GM12878 (cell line): Measurements from ENCODE around the gene TMEM191C. TPM values are rescaled to one million over a fixed set of nuclear protein-coding genes. Genes with fewer than 3 reads are reported as not detected.
"Not testable (repeated sequence)": the region's sequence is repeated elsewhere in the genome, so short reads cannot be mapped to it uniquely, and the experiment has no call there.

Experiments
- ATAC-seq: fragments of 200-7000 bp; cut with Tn5 transposase; 3 replicates; pipeline ENCODE4 v1.9.1; 2020; ENCODE audit warnings: mild to moderate bottlenecking, moderate library complexity
- BruUV-seq: library from RNA; stranded (reverse); fragments of 400-500 nt; replicated peaks from 2 replicates; lab custom pipeline; 2021; lab: Mats Ljungman, UMichigan
- CTCF ChIA-PET: fragments of 300-600 bp; sonication (Branson Sonifier 250); formaldehyde crosslinking; extraction: SDS; loops from one replicate; lab custom pipeline; 2021; ENCODE audit warnings: inconsistent platforms; lab: Yijun Ruan, JAX
- POLR2A ChIA-PET: fragments of 350-600 bp; formaldehyde crosslinking; extraction: SDS; loops from one replicate; lab custom pipeline; 2021; ENCODE audit warnings: inconsistent platforms; lab: Charles Lee
- RAD21 ChIA-PET: fragments of 300-600 bp; sonication (Branson Sonifier 250); formaldehyde crosslinking; loops from one replicate; lab custom pipeline; 2023; ENCODE audit warnings: antibody characterized with exemption; ENCODE audit not compliant: unreplicated experiment; lab: Charles Lee
- SMC1A ChIA-PET: fragments of 300-600 bp; sonication (Branson Sonifier 250); formaldehyde crosslinking; loops from one replicate; lab custom pipeline; 2023; ENCODE audit not compliant: unreplicated experiment, uncharacterized antibody; lab: Charles Lee
- DNase-seq: peaks from one replicate; pipeline ENCODE4 v3.0.0-alpha.2; 2011; ENCODE audit warnings: low read depth, low spot score
- FAIRE-seq: peaks from 3 replicates; lab custom pipeline; 2011; peaks lifted over from hg19 to GRCh38; lab: Jason Lieb, UNC
- H2AFZ ChIP-seq: 2 replicates; pipeline ENCODE4 v1.6.0; 2011; ENCODE audit warnings: low read depth, low read length, control low read depth; ENCODE audit not compliant: control insufficient read depth
- H3K27ac ChIP-seq: 2 replicates; pipeline ENCODE4 v1.5.1; 2011; ENCODE audit warnings: control low read depth; ENCODE audit not compliant: control insufficient read depth, insufficient read depth
- H3K27me3 ChIP-seq, 2 experiments: replicated peaks in 1 of 2; 2 replicates each; pipeline versions ENCODE4 v1.6.0 to v1.6.1; 2011; ENCODE audit warnings: low read length in 1 of 2; ENCODE audit not compliant: control insufficient read depth in 2 of 2, insufficient read depth in 2 of 2
- H3K36me3 ChIP-seq, 2 experiments: 2 replicates each; pipeline ENCODE4 v1.5.1; 2011; ENCODE audit warnings: low read length in 1 of 2; ENCODE audit not compliant: control insufficient read depth in 2 of 2, insufficient read depth in 2 of 2
- H3K4me1 ChIP-seq: 2 replicates; pipeline ENCODE4 v1.6.1; 2011; ENCODE audit warnings: mild to moderate bottlenecking, low read length, moderate library complexity, mixed read lengths; ENCODE audit not compliant: control insufficient read depth, insufficient read depth
- H3K4me2 ChIP-seq: 2 replicates; pipeline ENCODE4 v1.6.0; 2011; ENCODE audit warnings: control low read depth; ENCODE audit not compliant: control insufficient read depth, insufficient read depth
- H3K4me3 ChIP-seq: fragments of 200-600 bp; sonication (generic); 2 replicates; pipeline ENCODE4 v1.5.1; 2016
- H3K79me2 ChIP-seq: 2 replicates; pipeline ENCODE4 v1.6.0; 2011; ENCODE audit warnings: low read length; ENCODE audit not compliant: control insufficient read depth, insufficient read depth
- H3K9ac ChIP-seq: 2 replicates; pipeline ENCODE4 v1.8.0; 2011; ENCODE audit warnings: low read length, control low read depth, mixed read lengths; ENCODE audit not compliant: control insufficient read depth, insufficient read depth
- H3K9me3 ChIP-seq: replicated peaks from 3 replicates; pipeline ENCODE4 v1.5.1; 2011; ENCODE audit warnings: mild to moderate bottlenecking, low read length; ENCODE audit not compliant: control insufficient read depth, insufficient read depth
- H4K20me1 ChIP-seq: 2 replicates; pipeline ENCODE4 v1.6.0; 2011; ENCODE audit not compliant: control insufficient read depth, insufficient read depth
- WGBS: methylation state at CpG from one replicate; pipeline ENCODE4 v1.1.6; 2016; ENCODE audit warnings: low lambda C conversion rate; ENCODE audit not compliant: insufficient replicate concordance, insufficient coverage; ENCODE audit errors: missing lambda C conversion rate; 5-methylcytosine and 5-hydroxymethylcytosine counted together
- in situ Hi-C: fragments of 300-500 bp; cut with MboI; formaldehyde crosslinking; loops from 9 replicates; pipeline ENCODE4 v1.14.3; 2018; ENCODE audit warnings: mixed read lengths
- intact Hi-C: fragments of 100-400 bp; cut with micrococcal nuclease; formaldehyde crosslinking; loops from one replicate; pipeline ENCODE4 v1.14.2; 2022; ENCODE audit not compliant: unreplicated experiment
- polyA plus RNA-seq, 11 experiments: library from polyadenylated mRNA; depleted of rRNA in 4 of 11; unstranded in 6 of 11; stranded (reverse) in 5 of 11; fragments of >200 nt; fragmentation: Nextera tagmentation in 4 of 11; fragmentation: Illumina TruSeq in 1 of 11; extraction: Ambion mirVana in 4 of 11; extraction: Trizol in 1 of 11; gene quantifications; 1 replicate in 1 of 11; 2 replicates in 10 of 11; pipeline versions ENCODE4 v1.2.1 to v1.2.3, GENCODE V29; 2011 to 2016; ENCODE audit warnings: inconsistent platforms in 2 of 11, missing spikeins in 2 of 11, low read depth in 1 of 11
- total RNA-seq, 4 experiments: library from RNA; depleted of rRNA in 3 of 4; stranded (reverse); fragments of >200 nt in 3 of 4; fragmentation: Illumina TruSeq in 1 of 4; extraction: Trizol in 1 of 4; gene quantifications; 2 replicates each; pipeline versions ENCODE4 v1.2.1 to v1.2.3, GENCODE V29; 2013 to 2021

The TMEM191C gene
- total and polyA plus RNA-seq, 10 of the 15 experiments (the other 5 are each of a cell fraction or from before 2014, with no cell fraction given) = 0.03 to 1.9 (median 0.43) TPM

DNA sequence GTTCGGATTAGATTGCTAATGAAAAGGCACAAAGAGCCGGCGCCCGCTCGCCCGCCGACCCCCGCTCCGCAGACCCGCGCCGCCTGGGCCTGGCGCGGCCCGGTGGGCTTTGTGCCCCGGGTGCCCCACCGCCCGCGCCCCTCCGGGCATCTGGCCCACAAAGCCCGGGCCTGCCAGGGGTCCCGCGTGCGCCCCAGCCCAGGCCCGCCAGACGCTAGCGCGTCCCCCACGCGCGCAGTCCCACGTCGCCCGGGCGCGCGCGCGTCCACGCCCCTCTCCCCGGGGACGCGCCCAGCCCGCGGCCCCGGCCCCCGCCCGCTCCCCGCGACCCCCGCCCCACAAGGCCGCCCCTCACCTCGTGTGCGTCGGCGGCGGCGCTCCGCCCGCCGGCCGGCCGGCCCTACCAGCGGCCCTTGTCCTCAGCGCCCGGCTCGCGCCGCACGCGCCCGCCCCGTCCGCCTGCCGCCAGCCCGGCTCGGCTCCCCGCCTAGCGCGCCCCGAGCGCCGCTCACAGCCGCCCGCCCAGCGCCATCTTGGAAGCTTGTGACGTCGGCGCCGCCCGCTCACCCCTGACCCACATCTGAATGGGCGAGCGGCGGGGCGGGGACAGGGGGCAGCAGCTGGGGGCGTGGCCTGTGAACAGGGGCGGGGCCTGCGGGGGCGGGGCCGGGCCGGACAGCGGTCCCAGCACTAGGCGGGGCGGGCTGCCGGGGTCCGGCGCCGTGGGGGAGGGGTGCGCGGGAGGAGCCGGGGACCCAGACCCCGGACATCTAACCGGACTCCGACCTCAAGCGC lies 50.0 kb downstream of the TMEM191C start:
- H3K4me1 ChIP-seq, SMC1A ChIA-PET, H3K79me2 ChIP-seq, BruUV-seq, H3K27me3 ChIP-seq, DNase-seq, POLR2A ChIA-PET, intact Hi-C loops, in situ Hi-C loops, H3K9me3 ChIP-seq, H3K4me3 ChIP-seq, H3K9ac ChIP-seq, FAIRE-seq, H3K27ac ChIP-seq, RAD21 ChIA-PET, H3K4me2 ChIP-seq, CTCF ChIA-PET, H2AFZ ChIP-seq, H4K20me1 ChIP-seq, H3K36me3 ChIP-seq: not testable (repeated sequence)
- no CpG with 5 or more reads among the region's 115 CpGs for WGBS
- peak; percentile 82 for ATAC-seq

Other genes starting within 250 kb of the TMEM191C start
Only the 7 nearest of the 8 such genes appear.
- gene RIMBP3B, start 83.6 kb upstream of the TMEM191C start, total RNA-seq (2014; rRNA removed) = under 0.01 and 0.11 TPM in 2 replicates
- gene RIMBP3B, start 83.6 kb upstream of the TMEM191C start, total RNA-seq (2014; rRNA removed; fragmentation: Illumina TruSeq; extraction: Trizol) = 0.04 and 0.05 TPM in 2 replicates
- not detected in 2 replicates for gene RIMBP3B, start 83.6 kb upstream of the TMEM191C start, total RNA-seq (2021)
- gene RIMBP3B, start 83.6 kb upstream of the TMEM191C start, polyA plus RNA-seq (2011; rRNA removed) = not detected in 2 replicates
- gene RIMBP3B, start 83.6 kb upstream of the TMEM191C start, polyA plus RNA-seq (2014; fragmentation: Illumina TruSeq; extraction: Trizol) = 0.04 TPM in 1 of 2 replicates, not detected in the other
- under 1 TPM in 1 of 2 experiments, not detected in 1; 0.02 TPM for gene RIMBP3B, start 83.6 kb upstream of the TMEM191C start, polyA plus RNA-seq (2014; fragmentation: Nextera tagmentation; extraction: Ambion mirVana)
- 0.01 TPM in 2 replicates for gene RIMBP3B, start 83.6 kb upstream of the TMEM191C start, polyA plus RNA-seq (2014; rRNA removed)
- gene RIMBP3B, start 83.6 kb upstream of the TMEM191C start, polyA plus RNA-seq (2016; fragmentation: Nextera tagmentation; extraction: Ambion mirVana) = under 1 TPM; 0.12 to 0.21 TPM
- 3.3 and 3.8 TPM in 2 replicates for gene HIC2, start 50.0 kb upstream of the TMEM191C start, total RNA-seq (2014; rRNA removed)
- 1.8 TPM in 2 replicates for gene HIC2, start 50.0 kb upstream of the TMEM191C start, total RNA-seq (2014; rRNA removed; fragmentation: Illumina TruSeq; extraction: Trizol)
- 4.7 and 5.0 TPM in 2 replicates for gene HIC2, start 50.0 kb upstream of the TMEM191C start, total RNA-seq (2021)
- 1.4 and 1.6 TPM in 2 replicates for gene HIC2, start 50.0 kb upstream of the TMEM191C start, polyA plus RNA-seq (2011; rRNA removed)
- 0.62 and 1.3 TPM in 2 replicates for gene HIC2, start 50.0 kb upstream of the TMEM191C start, polyA plus RNA-seq (2014; fragmentation: Illumina TruSeq; extraction: Trizol)
- under 1 TPM; 0.11 to 0.16 TPM for gene HIC2, start 50.0 kb upstream of the TMEM191C start, polyA plus RNA-seq (2014; fragmentation: Nextera tagmentation; extraction: Ambion mirVana)
- gene HIC2, start 50.0 kb upstream of the TMEM191C start, polyA plus RNA-seq (2014; rRNA removed) = 2.7 and 3.2 TPM in 2 replicates
- under 1 TPM; 0.33 to 0.75 TPM for gene HIC2, start 50.0 kb upstream of the TMEM191C start, polyA plus RNA-seq (2016; fragmentation: Nextera tagmentation; extraction: Ambion mirVana)
- gene RIMBP3C, start 84.1 kb downstream of the TMEM191C start, total RNA-seq (2014; rRNA removed) = 0.11 TPM in 2 replicates
- not detected in 2 replicates for gene RIMBP3C, start 84.1 kb downstream of the TMEM191C start, total RNA-seq (2014; rRNA removed; fragmentation: Illumina TruSeq; extraction: Trizol)
- gene RIMBP3C, start 84.1 kb downstream of the TMEM191C start, total RNA-seq (2021) = 0.23 and 0.24 TPM in 2 replicates
- gene RIMBP3C, start 84.1 kb downstream of the TMEM191C start, polyA plus RNA-seq (2011; rRNA removed) = 0.03 TPM in 1 of 2 replicates, not detected in the other
- gene RIMBP3C, start 84.1 kb downstream of the TMEM191C start, polyA plus RNA-seq (2014; fragmentation: Illumina TruSeq; extraction: Trizol) = 0.03 and 0.05 TPM in 2 replicates
- gene RIMBP3C, start 84.1 kb downstream of the TMEM191C start, polyA plus RNA-seq (2014; fragmentation: Nextera tagmentation; extraction: Ambion mirVana) = not detected
- 0.01 TPM in 1 of 2 replicates, not detected in the other for gene RIMBP3C, start 84.1 kb downstream of the TMEM191C start, polyA plus RNA-seq (2014; rRNA removed)
- gene RIMBP3C, start 84.1 kb downstream of the TMEM191C start, polyA plus RNA-seq (2016; fragmentation: Nextera tagmentation; extraction: Ambion mirVana) = under 1 TPM; 0.04 to 0.14 TPM
- 55.7 and 59.2 TPM in 2 replicates for gene UBE2L3, start 100.3 kb downstream of the TMEM191C start, total RNA-seq (2014; rRNA removed)
- 80.2 and 85.4 TPM in 2 replicates for gene UBE2L3, start 100.3 kb downstream of the TMEM191C start, total RNA-seq (2014; rRNA removed; fragmentation: Illumina TruSeq; extraction: Trizol)
- gene UBE2L3, start 100.3 kb downstream of the TMEM191C start, total RNA-seq (2021) = 52.2 and 56.3 TPM in 2 replicates
- gene UBE2L3, start 100.3 kb downstream of the TMEM191C start, polyA plus RNA-seq (2011; rRNA removed) = 58.8 and 62.1 TPM in 2 replicates
- 141 and 156 TPM in 2 replicates for gene UBE2L3, start 100.3 kb downstream of the TMEM191C start, polyA plus RNA-seq (2014; fragmentation: Illumina TruSeq; extraction: Trizol)
- 100 to 1,000 TPM; 149 to 168 TPM for gene UBE2L3, start 100.3 kb downstream of the TMEM191C start, polyA plus RNA-seq (2014; fragmentation: Nextera tagmentation; extraction: Ambion mirVana)
- 68.6 and 73.3 TPM in 2 replicates for gene UBE2L3, start 100.3 kb downstream of the TMEM191C start, polyA plus RNA-seq (2014; rRNA removed)
- gene UBE2L3, start 100.3 kb downstream of the TMEM191C start, polyA plus RNA-seq (2016; fragmentation: Nextera tagmentation; extraction: Ambion mirVana) = 100 to 1,000 TPM; 141 to 148 TPM
- 64.1 and 75.4 TPM in 2 replicates for gene YDJC, start 162.6 kb downstream of the TMEM191C start, total RNA-seq (2014; rRNA removed)
- 10.1 and 12.0 TPM in 2 replicates for gene YDJC, start 162.6 kb downstream of the TMEM191C start, total RNA-seq (2014; rRNA removed; fragmentation: Illumina TruSeq; extraction: Trizol)
- gene YDJC, start 162.6 kb downstream of the TMEM191C start, total RNA-seq (2021) = 55.7 and 58.4 TPM in 2 replicates
- gene YDJC, start 162.6 kb downstream of the TMEM191C start, polyA plus RNA-seq (2011; rRNA removed) = 6.3 and 18.3 TPM in 2 replicates
- 2.1 and 8.4 TPM in 2 replicates for gene YDJC, start 162.6 kb downstream of the TMEM191C start, polyA plus RNA-seq (2014; fragmentation: Illumina TruSeq; extraction: Trizol)
- gene YDJC, start 162.6 kb downstream of the TMEM191C start, polyA plus RNA-seq (2014; fragmentation: Nextera tagmentation; extraction: Ambion mirVana) = 1 to 10 TPM in 1 of 2 experiments, under 1 TPM in 1; 1.00 to 4.4 TPM
- gene YDJC, start 162.6 kb downstream of the TMEM191C start, polyA plus RNA-seq (2014; rRNA removed) = 72.1 and 83.6 TPM in 2 replicates
- 10 to 100 TPM; 68.5 to 77.6 TPM for gene YDJC, start 162.6 kb downstream of the TMEM191C start, polyA plus RNA-seq (2016; fragmentation: Nextera tagmentation; extraction: Ambion mirVana)
- gene CCDC116, start 165.4 kb downstream of the TMEM191C start, total RNA-seq (2014; rRNA removed) = 0.05 TPM in 1 of 2 replicates, not detected in the other
- gene CCDC116, start 165.4 kb downstream of the TMEM191C start, total RNA-seq (2014; rRNA removed; fragmentation: Illumina TruSeq; extraction: Trizol) = not detected in 2 replicates
- 0.18 and 0.29 TPM in 2 replicates for gene CCDC116, start 165.4 kb downstream of the TMEM191C start, total RNA-seq (2021)
- gene CCDC116, start 165.4 kb downstream of the TMEM191C start, polyA plus RNA-seq (2011; rRNA removed) = 0.04 TPM in 1 of 2 replicates, not detected in the other
- gene CCDC116, start 165.4 kb downstream of the TMEM191C start, polyA plus RNA-seq (2014; fragmentation: Illumina TruSeq; extraction: Trizol) = 0.04 TPM in 1 of 2 replicates, not detected in the other
- gene CCDC116, start 165.4 kb downstream of the TMEM191C start, polyA plus RNA-seq (2014; fragmentation: Nextera tagmentation; extraction: Ambion mirVana) = not detected
- gene CCDC116, start 165.4 kb downstream of the TMEM191C start, polyA plus RNA-seq (2014; rRNA removed) = 0.04 and 0.32 TPM in 2 replicates
- not detected for gene CCDC116, start 165.4 kb downstream of the TMEM191C start, polyA plus RNA-seq (2016; fragmentation: Nextera tagmentation; extraction: Ambion mirVana)
- gene SDF2L1, start 174.9 kb downstream of the TMEM191C start, total RNA-seq (2014; rRNA removed) = 70.2 and 109 TPM in 2 replicates
- 12.9 and 17.1 TPM in 2 replicates for gene SDF2L1, start 174.9 kb downstream of the TMEM191C start, total RNA-seq (2014; rRNA removed; fragmentation: Illumina TruSeq; extraction: Trizol)
- 81.4 and 90.1 TPM in 2 replicates for gene SDF2L1, start 174.9 kb downstream of the TMEM191C start, total RNA-seq (2021)
- 8.8 and 20.8 TPM in 2 replicates for gene SDF2L1, start 174.9 kb downstream of the TMEM191C start, polyA plus RNA-seq (2011; rRNA removed)
- 0.33 and 3.9 TPM in 2 replicates for gene SDF2L1, start 174.9 kb downstream of the TMEM191C start, polyA plus RNA-seq (2014; fragmentation: Illumina TruSeq; extraction: Trizol)
- 10 to 100 TPM in 1 of 2 experiments, 1 to 10 TPM in 1; 3.0 to 17.8 TPM for gene SDF2L1, start 174.9 kb downstream of the TMEM191C start, polyA plus RNA-seq (2014; fragmentation: Nextera tagmentation; extraction: Ambion mirVana)
- gene SDF2L1, start 174.9 kb downstream of the TMEM191C start, polyA plus RNA-seq (2014; rRNA removed) = 97.9 and 134 TPM in 2 replicates
- gene SDF2L1, start 174.9 kb downstream of the TMEM191C start, polyA plus RNA-seq (2016; fragmentation: Nextera tagmentation; extraction: Ambion mirVana) = 100 to 1,000 TPM; 191 to 214 TPM